ENCODE measurements around the gene HOXD8.

DNA sequence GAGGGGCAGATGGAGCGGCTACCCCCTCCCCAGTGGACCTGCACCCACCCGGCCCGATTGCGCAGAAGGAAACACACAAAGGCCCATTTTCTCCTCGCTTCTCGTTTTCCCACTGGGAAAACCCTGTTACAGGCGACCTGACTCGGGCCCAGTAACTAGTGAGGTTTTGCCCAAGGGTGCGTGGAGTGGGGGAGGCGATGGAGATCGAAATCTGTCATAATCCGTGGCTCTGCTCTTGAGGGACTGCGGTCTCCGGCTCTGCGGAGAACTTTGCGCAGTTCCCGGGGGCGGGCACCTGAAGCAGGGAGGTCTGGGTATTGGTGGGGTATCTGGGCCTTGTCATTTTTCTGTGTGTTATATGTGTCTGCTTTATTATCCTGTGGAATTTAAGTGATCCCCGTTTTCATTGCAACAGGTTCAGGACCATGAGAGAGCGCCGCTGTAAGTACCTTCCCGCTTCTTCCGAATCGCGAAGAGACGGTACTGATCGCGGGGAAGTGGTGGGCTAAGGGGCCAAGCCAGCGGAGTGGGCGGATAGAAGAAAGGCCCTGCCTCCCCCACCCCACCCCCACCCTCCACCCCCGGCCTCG, 17.8 kb downstream of the HOXD8 start:
- TF ChIP-seq, protein P1, sequence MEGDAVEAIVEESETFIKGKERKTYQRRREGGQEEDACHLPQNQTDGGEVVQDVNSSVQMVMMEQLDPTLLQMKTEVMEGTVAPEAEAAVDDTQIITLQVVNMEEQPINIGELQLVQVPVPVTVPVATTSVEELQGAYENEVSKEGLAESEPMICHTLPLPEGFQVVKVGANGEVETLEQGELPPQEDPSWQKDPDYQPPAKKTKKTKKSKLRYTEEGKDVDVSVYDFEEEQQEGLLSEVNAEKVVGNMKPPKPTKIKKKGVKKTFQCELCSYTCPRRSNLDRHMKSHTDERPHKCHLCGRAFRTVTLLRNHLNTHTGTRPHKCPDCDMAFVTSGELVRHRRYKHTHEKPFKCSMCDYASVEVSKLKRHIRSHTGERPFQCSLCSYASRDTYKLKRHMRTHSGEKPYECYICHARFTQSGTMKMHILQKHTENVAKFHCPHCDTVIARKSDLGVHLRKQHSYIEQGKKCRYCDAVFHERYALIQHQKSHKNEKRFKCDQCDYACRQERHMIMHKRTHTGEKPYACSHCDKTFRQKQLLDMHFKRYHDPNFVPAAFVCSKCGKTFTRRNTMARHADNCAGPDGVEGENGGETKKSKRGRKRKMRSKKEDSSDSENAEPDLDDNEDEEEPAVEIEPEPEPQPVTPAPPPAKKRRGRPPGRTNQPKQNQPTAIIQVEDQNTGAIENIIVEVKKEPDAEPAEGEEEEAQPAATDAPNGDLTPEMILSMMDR (tag by site-specific recombination; IDR thresholded peaks at IDR 0.05): no peak
- TF ChIP-seq ZNF621 (tag by site-specific recombination; IDR thresholded peaks at IDR 0.05): no peak
- no peak for TF ChIP-seq ZFP3 (tag by site-specific recombination; IDR thresholded peaks at IDR 0.05; ENCODE audit: low read depth)
